Ovary (tissue), 9 donors: ENCODE results near the gene C3orf20. TPM values are rescaled to one million over a fixed set of nuclear protein-coding genes. Genes with fewer than 3 reads are reported as not detected.

Experiments
- DNase-seq, 5 donors: peaks; one replicate each; pipeline ENCODE4 v3.0.0-alpha.2; 2019 to 2020
- H3K27ac ChIP-seq, 2 donors: fragments of 200-600 bp; one replicate each; pipeline versions ENCODE4 v1.5.1 to v1.8.0; 2019 to 2022
- H3K27me3 ChIP-seq: fragments of 200-600 bp; one replicate; pipeline ENCODE4 v1.8.0; 2022
- H3K36me3 ChIP-seq: fragments of 200-600 bp; sonication (generic); one replicate; pipeline ENCODE4 v1.5.1; 2019
- H3K4me1 ChIP-seq: one replicate; pipeline ENCODE4 v1.8.1; 2013; ENCODE audit warnings: mild to moderate bottlenecking, moderate library complexity; ENCODE audit not compliant: insufficient read depth
- H3K4me3 ChIP-seq: fragments of 200-600 bp; sonication (generic); one replicate; pipeline ENCODE4 v1.5.1; 2017
- H3K9me3 ChIP-seq, 2 donors: fragments of 200-600 bp in 1 of 2; sonication (generic) in 1 of 2; one replicate each; pipeline versions ENCODE4 v1.5.1 to v1.8.1; 2013 to 2019; ENCODE audit warnings: mild to moderate bottlenecking in 1 of 2, moderate library complexity in 1 of 2
- EP300 ChIP-seq: sonication (generic); formaldehyde crosslinking; IDR thresholded peaks from one replicate; pipeline ENCODE4 v1.6.1; 2017; ENCODE audit warnings: antibody characterized with exemption
- POLR2A ChIP-seq: fragments of 450-650 bp; IDR thresholded peaks from one replicate; pipeline ENCODE4 v1.6.1; 2017; ENCODE audit warnings: antibody characterized with exemption, mild to moderate bottlenecking, moderate library complexity
- WGBS, 3 donors: extraction: QIAGEN DNeasy Blood & Tissue Kit in 1 of 3; methylation state at CpG; one replicate each; pipeline versions ENCODE4 v1.1.5 to v1.1.7; 2013 to 2017; 5-methylcytosine and 5-hydroxymethylcytosine counted together
- intact Hi-C, 4 donors: fragments of 100-400 bp; cut with DNase I; formaldehyde crosslinking; loops; one replicate each; pipeline versions ENCODE4 v1.11.0 to v1.15.1; 2022 to 2023
- polyA plus RNA-seq, 2 donors: library from polyadenylated mRNA; stranded (reverse); fragments of 200-250 nt in 1 of 2; fragments of 350-450 nt in 1 of 2; fragmentation: Illumina TruSeq in 1 of 2; extraction: RNeasy Lipid Tissue Mini Kit (QIAGEN cat#74804) in 1 of 2; gene quantifications; one replicate each; pipeline ENCODE4 v1.2.3, GENCODE V29; 2013 to 2014
- total RNA-seq, 7 donors: library from RNA; depleted of rRNA in 2 of 7; stranded (reverse); fragments of >200 nt in 2 of 7; fragmentation: NEBNext Ultra II Directional in 3 of 7; extraction: Animal tissue kit (Norgen Biotek cat#: 25700) in 3 of 7; gene quantifications; one replicate each; pipeline versions ENCODE4 v1.1.0 to v1.2.4, GENCODE V29; 2016 to 2023
- TF ChIP-seq, protein P1 (sequence below), 3 donors: fragments of 450-650 bp in 2 of 3; fragments of 200-600 bp in 1 of 3; IDR thresholded peaks; one replicate each; pipeline versions ENCODE4 v1.5.1 to v1.8.0; 2016 to 2022; ENCODE audit warnings: antibody characterized with exemption in 3 of 3, mild to moderate bottlenecking in 1 of 3
- donor health status: DM: no; HTN: no; CAD: no; lungs with moderate emphysema.
- donor health status: DM: no; HTN: no; CAD: no.
- donor health status: Bipolar disorder and iron deficiency.
- donor health status: DM: yes; HTN: yes; CAD: no.
- donor health status: DM: no; HTN: no; CAD: no.
- donor health status: DM: yes; HTN: yes; CAD: no.

The C3orf20 gene
- total and polyA plus RNA-seq, 9 donors: 0.08 to 0.17 (median 0.11) TPM; not detected in 3

DNA sequence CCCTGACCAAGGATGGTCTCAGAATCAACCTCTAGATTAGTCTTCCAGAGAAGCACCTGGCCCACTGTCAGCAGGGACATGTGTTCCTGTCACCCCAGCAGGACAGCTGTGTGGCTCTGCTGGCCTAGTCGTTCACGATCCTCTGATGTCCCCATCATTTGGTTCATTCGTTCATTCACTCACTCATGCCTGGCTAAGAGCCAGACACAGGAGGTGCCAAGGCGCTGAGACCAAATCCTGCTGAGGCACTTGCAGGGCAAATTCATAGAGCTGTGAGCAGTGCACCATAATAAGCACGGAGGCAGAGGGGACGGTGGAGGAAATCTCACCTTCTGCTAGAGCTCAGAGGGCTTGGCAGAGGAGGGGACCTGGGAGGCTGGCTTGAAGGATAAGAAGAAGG lies 93.9 kb downstream of the C3orf20 start:
- Histone ChIP-seq H3K9me3 (no peaks in the 10 kb centered on the region), H3K27me3 (no peaks in the 10 kb centered on the region), H3K27ac (no peak overlapping the region), H3K4me1 (no peaks in the 10 kb centered on the region), H3K4me3 (no peak overlapping the region), H3K36me3 (no peaks in the 10 kb centered on the region)
- TF ChIP-seq EP300 (no peak), POLR2A (no peak)
- TF ChIP-seq, protein P1, sequence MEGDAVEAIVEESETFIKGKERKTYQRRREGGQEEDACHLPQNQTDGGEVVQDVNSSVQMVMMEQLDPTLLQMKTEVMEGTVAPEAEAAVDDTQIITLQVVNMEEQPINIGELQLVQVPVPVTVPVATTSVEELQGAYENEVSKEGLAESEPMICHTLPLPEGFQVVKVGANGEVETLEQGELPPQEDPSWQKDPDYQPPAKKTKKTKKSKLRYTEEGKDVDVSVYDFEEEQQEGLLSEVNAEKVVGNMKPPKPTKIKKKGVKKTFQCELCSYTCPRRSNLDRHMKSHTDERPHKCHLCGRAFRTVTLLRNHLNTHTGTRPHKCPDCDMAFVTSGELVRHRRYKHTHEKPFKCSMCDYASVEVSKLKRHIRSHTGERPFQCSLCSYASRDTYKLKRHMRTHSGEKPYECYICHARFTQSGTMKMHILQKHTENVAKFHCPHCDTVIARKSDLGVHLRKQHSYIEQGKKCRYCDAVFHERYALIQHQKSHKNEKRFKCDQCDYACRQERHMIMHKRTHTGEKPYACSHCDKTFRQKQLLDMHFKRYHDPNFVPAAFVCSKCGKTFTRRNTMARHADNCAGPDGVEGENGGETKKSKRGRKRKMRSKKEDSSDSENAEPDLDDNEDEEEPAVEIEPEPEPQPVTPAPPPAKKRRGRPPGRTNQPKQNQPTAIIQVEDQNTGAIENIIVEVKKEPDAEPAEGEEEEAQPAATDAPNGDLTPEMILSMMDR (IDR thresholded peaks at IDR 0.05): no peak
- intact Hi-C loops: no loop called here
- 81 to 89% (median 85%) methylated on average over 6 of the region's 6 CpGs for WGBS, 3 donors
- DNase-seq: peak in 1 of 5 donors; percentile 6

DNA sequence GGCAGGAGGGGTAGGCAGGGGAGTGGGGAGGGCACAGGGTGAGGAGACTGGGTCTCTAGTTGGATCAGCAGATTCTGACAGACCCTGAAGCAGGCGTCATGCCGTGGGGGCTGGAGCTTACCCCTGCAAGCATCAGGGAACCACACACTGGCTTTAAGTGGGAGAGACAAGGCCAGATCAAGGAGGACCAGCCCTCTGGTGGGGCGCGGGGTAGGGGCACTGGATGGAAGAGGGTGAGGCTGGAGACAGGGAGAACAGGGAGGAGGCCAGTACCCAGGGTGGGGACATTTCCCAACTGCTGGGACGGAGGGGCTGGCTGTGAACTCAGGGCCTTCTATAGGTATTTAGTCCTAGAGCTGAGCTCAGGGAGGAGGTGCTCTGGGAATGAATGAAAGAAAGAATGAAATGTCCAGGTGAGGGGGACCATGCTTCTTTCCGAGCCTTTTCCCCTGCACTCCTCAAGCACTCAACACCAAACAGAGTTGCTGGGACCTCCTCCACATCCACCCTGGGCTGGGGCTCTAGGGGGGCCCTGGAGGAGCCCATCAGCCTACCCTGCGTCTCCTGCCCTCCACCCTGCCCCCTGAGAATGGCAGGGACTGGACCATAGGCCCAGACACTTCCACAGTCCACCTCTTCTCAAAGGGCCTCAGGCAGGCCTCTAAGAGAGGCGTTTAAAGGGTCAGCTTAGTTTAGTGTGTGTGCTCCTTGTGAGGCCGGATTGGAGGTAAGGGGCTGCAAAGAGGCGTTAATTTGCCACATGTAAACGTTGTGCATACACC lies 94.8 kb downstream of the C3orf20 start:
- WGBS, 3 donors: 92 to 96% (median 92%) methylated on average over 11 of the region's 11 CpGs
- Histone ChIP-seq H3K4me1 (no peaks in the 10 kb centered on the region), H3K27me3 (no peaks in the 10 kb centered on the region), H3K4me3 (no peak overlapping the region), H3K36me3 (no peaks in the 10 kb centered on the region), H3K9me3 (no peaks in the 10 kb centered on the region), H3K27ac (no peak overlapping the region)
- intact Hi-C loops: no loop called here
- no peak for TF ChIP-seq POLR2A
- TF ChIP-seq, protein P1 (IDR thresholded peaks at IDR 0.05): no peak
- TF ChIP-seq EP300: no peak
- peak in 1 of 5 donors; percentile 6 for DNase-seq

DNA sequence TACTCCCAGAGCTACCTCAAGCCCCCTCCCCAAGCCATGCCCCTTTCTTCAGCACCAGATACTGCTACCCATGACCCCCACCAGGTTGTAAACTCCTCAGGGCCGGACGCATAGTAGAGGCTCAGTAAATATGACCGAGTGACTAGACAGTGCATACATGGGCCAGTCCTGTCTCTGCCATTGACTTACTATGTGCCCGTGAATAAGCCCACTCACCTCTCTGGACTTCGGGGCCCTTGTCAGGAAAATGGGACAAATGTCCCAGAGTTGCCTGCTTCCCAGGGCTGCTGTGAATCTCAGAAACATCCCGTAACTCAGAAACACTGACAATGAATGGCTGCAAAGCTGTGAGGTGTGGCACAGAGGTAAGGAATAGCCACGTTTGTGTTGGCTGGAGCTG lies 95.7 kb downstream of the C3orf20 start:
- no peaks in the 10 kb centered on the region for H3K27me3 ChIP-seq
- 89 to 95% (median 94%) methylated on average over 7 of the region's 7 CpGs for WGBS, 3 donors
- TF ChIP-seq POLR2A (no peak), EP300 (no peak)
- TF ChIP-seq, protein P1 (IDR thresholded peaks at IDR 0.05): no peak
- intact Hi-C loops: no loop called here
- no peaks in the 10 kb centered on the region for H3K4me1 ChIP-seq
- H3K27ac ChIP-seq: no peak overlapping the region
- peak in 1 of 5 donors; percentile 7 for DNase-seq
- no peaks in the 10 kb centered on the region for H3K9me3 ChIP-seq
- H3K4me3 ChIP-seq: no peak overlapping the region
- no peaks in the 10 kb centered on the region for H3K36me3 ChIP-seq

DNA sequence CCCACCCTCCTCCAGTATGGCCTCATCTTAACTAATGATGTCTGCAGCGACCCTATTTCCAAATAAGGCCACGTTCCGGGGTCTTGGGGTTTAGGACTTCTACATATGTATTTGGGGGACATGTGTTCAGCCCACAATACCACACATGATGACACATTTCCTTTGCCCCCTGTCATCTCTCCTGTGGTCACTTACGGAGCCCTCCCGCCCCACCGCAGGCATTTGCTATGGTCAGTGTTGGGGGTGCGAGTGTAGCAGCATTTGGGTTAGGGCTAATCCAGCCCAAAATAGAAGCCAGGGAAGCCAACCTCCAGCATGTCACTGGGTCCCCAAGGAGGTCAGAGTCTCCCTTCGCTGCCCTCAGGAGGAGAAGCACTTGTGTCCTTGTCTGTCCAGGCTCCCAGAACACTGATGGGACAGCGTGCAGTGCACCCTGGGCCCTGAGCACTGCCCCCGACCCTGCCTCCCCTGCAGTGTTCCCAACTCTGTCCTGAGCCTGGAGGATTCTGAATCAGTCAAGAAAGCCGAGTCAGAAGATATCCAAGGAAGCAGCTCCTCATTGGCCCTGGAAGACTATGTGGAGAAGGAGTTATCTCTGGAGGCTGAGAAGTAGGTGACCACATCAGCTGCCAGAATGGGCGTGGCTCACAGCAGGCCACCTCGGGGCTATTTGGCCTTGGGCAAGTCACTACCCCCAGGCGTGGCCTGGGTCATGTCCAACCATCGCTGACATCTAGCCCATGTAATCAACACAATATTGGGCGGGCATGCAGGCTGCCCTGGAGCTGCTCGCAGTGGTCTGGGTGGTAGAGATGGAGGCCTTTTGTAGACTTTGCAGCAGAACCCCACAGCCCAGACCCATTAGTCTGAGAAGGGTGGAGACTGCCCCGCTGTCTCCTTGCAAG lies 96.9 kb downstream of the C3orf20 start:
- 84 to 88% (median 87%) methylated on average over 18 of the region's 18 CpGs for WGBS, 3 donors
- DNase-seq: peak in 1 of 5 donors; percentile 8
- H3K4me3 ChIP-seq: no peak overlapping the region
- H3K27me3 ChIP-seq: no peaks in the 10 kb centered on the region
- intact Hi-C loops: no loop called here
- TF ChIP-seq, protein P1 (IDR thresholded peaks at IDR 0.05): no peak
- TF ChIP-seq POLR2A (no peak), EP300 (no peak)
- no peak overlapping the region for H3K27ac ChIP-seq
- no peaks in the 10 kb centered on the region for H3K36me3 ChIP-seq
- no peaks in the 10 kb centered on the region for H3K9me3 ChIP-seq
- H3K4me1 ChIP-seq: no peaks in the 10 kb centered on the region
